Heart right ventricle (tissue), 16 donors: ENCODE measurements around the gene VPS37D. TPM values are rescaled to one million over a fixed set of nuclear protein-coding genes. Genes with fewer than 3 reads are reported as not detected.
A peak's percentile ranks its signal among the peaks of the same experiment; 100 is the strongest.

Experiments used
- ATAC-seq, 8 donors: fragments of 200-7000 bp; cut with Tn5 transposase; one replicate each; pipeline ENCODE4 v1.9.1; 2020; ENCODE audit warnings: mild to moderate bottlenecking in 8 of 8, moderate library complexity in 8 of 8, moderate number of reproducible peaks in 1 of 8
- DNase-seq, 2 donors: peaks; one replicate each; pipeline ENCODE4 v3.0.0-alpha.2; 2020
- H3K27ac ChIP-seq, 10 donors: fragments of 200-600 bp; sonication (generic) in 2 of 10; one replicate each; pipeline versions ENCODE4 v1.5.0 to v1.8.0; 2020 to 2022; ENCODE audit warnings: mild to moderate bottlenecking in 3 of 10
- H3K27me3 ChIP-seq, 7 donors: fragments of 200-600 bp; one replicate each; pipeline ENCODE4 v1.8.0; 2021 to 2022; ENCODE audit warnings: mild to moderate bottlenecking in 2 of 7
- H3K36me3 ChIP-seq, 9 donors: fragments of 200-600 bp; sonication (generic) in 1 of 9; one replicate each; pipeline versions ENCODE4 v1.5.0 to v1.8.0; 2020 to 2022; ENCODE audit warnings: mild to moderate bottlenecking in 2 of 9
- H3K4me1 ChIP-seq, 9 donors: fragments of 200-600 bp; sonication (generic) in 1 of 9; one replicate each; pipeline versions ENCODE4 v1.5.0 to v1.8.0; 2020 to 2022; ENCODE audit warnings: mild to moderate bottlenecking in 4 of 9
- H3K4me3 ChIP-seq, 10 donors: fragments of 200-600 bp; sonication (generic) in 2 of 10; one replicate each; pipeline versions ENCODE4 v1.5.0 to v1.8.0; 2020 to 2022; ENCODE audit warnings: mild to moderate bottlenecking in 7 of 10, moderate library complexity in 2 of 10
- H3K9me3 ChIP-seq, 11 donors: fragments of 200-600 bp in 10 of 11; sonication (generic) in 2 of 11; one replicate each; pipeline versions ENCODE4 v1.5.0 to v1.8.0; 2013 to 2022; ENCODE audit warnings: mild to moderate bottlenecking in 2 of 11, control low read depth in 1 of 11, moderate library complexity in 1 of 11
- CTCF ChIP-seq, 9 donors: fragments of 200-600 bp; sonication (generic) in 2 of 9; IDR thresholded peaks; one replicate each; pipeline versions ENCODE4 v1.5.0 to v1.8.0; 2021 to 2022; ENCODE audit warnings: antibody characterized with exemption in 9 of 9, mild to moderate bottlenecking in 5 of 9, moderate library complexity in 1 of 9
- WGBS, 2 donors: extraction: QIAGEN DNeasy Blood & Tissue Kit; methylation state at CpG; one replicate each; pipeline ENCODE4 v1.1.7; 2013; ENCODE audit warnings: inconsistent platforms in 1 of 2; 5-methylcytosine and 5-hydroxymethylcytosine counted together
- intact Hi-C, 10 donors: fragments of 100-400 bp; cut with DNase I; formaldehyde crosslinking; loops; one replicate each; pipeline versions ENCODE4 v1.11.1 to v1.14.2; 2022
- microRNA-seq, 2 donors: library from miRNA; unstranded; fragments of <30 nt; microRNA quantifications; one replicate each; pipeline ENCODE4 v1.2.0, GENCODE V29; 2021
- polyA plus RNA-seq, 2 donors: library from polyadenylated mRNA; stranded (reverse); fragments of 200-250 nt; gene quantifications; one replicate each; pipeline ENCODE4 v1.2.3, GENCODE V29; 2013
- total RNA-seq, 10 donors: library from RNA; stranded (reverse); fragmentation: NEBNext Ultra II Directional in 3 of 10; extraction: Animal tissue kit (Norgen Biotek cat#: 25700) in 3 of 10; gene quantifications; one replicate each; pipeline versions ENCODE4 v1.2.1 to v1.2.4, GENCODE V29; 2021 to 2023
- donor health status: Arrhythmogenic right ventricular cardiomyopathy.
- donor health status: ischemic (EF 13 %, LVEDD 7.1; RV severe dilation, severe dysfunction).
- donor health status: healthy with polysubstance abuse.
- donor health status: DM: no; HTN: yes; CAD: no.
- donor health status: DM: no; HTN: no; CAD: no.
- donor health status: ischemic (EF 25% LVEDD 6.9; RV normal size, moderate dysfunction).
- donor health status: ischemic (EF 25% LVEDD 5.7; RV mildly dilated, moderate dysfunction).
- donor health status: healthy.
- donor health status: DM: yes; HTN: yes; CAD: no.
- donor health status: Ischemic cardiomyopathy.
- donor health status: ischemic (EF 35%, LVEDD 5.7; RV mildly dilated, moderate dysfunction).
- donor health status: nonischemic (EF 11% LVEDD 7.7; RV severe dilation, severe dysfunction).
- donor health status: DM: yes; HTN: yes; CAD: no.
- donor health status: PGD.
- donor health status: ischemic (EF 29% LVEDD 5.4; RV normal size, mild dysfunction).
- donor health status: nonischemic (EF 23%, LVEDD 6.1; RV moderate dilation, normal function).

The VPS37D gene
- total and polyA plus RNA-seq, 12 donors = 1.1 to 3.6 (median 2.1) TPM

- ATAC-seq (peak; percentile 21 to 89 (median 82)), DNase-seq (peak; percentile 72 to 78)
- intact Hi-C loops = loop anchor here in 1 of 10 donors (10.0 kb wide), 1 partner anchor 57 kb away; the partner anchor contains the start of gene VPS37D
- H3K36me3 ChIP-seq = no peaks in the 10 kb centered on the region
- H3K4me1 ChIP-seq = peaks cover 0 to 44% (median 24%) of the 10 kb centered on the region in 9 donors
- H3K4me3 ChIP-seq = no peak overlapping the region
- peaks cover 0 to 52% (median 6%) of the 10 kb centered on the region in 7 donors for H3K27me3 ChIP-seq
- H3K9me3 ChIP-seq = no peaks in the 10 kb centered on the region
- H3K27ac ChIP-seq = peak overlapping the region in 7 of 10 donors; percentile 15 to 63 (median 25)
- 45 to 56% methylated on average over 3 of the region's 3 CpGs for WGBS, 2 donors
- no peak for TF ChIP-seq CTCF (IDR thresholded peaks at IDR 0.05)
These were observed 53.8 kb downstream of the VPS37D start for GRCh38 chr7:73721377-73721817.

Small RNA genes within 50 kb of the gene (microRNA-seq; reads per million reads assigned to microRNA genes)
- 0 reads per million in 2 donors for gene MIR4284

Other genes with a start within 250 kb of the VPS37D start
- under 1 TPM in 5 of 10 donors, not detected in 5; 0.13 to 0.41 (median 0.15) TPM for gene FZD9, start 234.1 kb upstream of the VPS37D start, total RNA-seq
- under 1 TPM; 0.15 to 0.45 TPM for gene FZD9, start 234.1 kb upstream of the VPS37D start, polyA plus RNA-seq
- 10 to 100 TPM; 34.0 to 49.9 (median 41.5) TPM for gene BAZ1B, start 145.5 kb upstream of the VPS37D start, total RNA-seq
- 10 to 100 TPM; 11.7 to 17.2 TPM for gene BAZ1B, start 145.5 kb upstream of the VPS37D start, polyA plus RNA-seq
- gene BCL7B, start 110.1 kb upstream of the VPS37D start, total RNA-seq = 10 to 100 TPM; 65.1 to 85.8 (median 73.9) TPM
- 10 to 100 TPM; 64.9 to 65.5 TPM for gene BCL7B, start 110.1 kb upstream of the VPS37D start, polyA plus RNA-seq
- 10 to 100 TPM in 7 of 10 donors, 1 to 10 TPM in 3; 7.7 to 20.6 (median 10.4) TPM for gene TBL2, start 89.3 kb upstream of the VPS37D start, total RNA-seq
- gene TBL2, start 89.3 kb upstream of the VPS37D start, polyA plus RNA-seq = 10 to 100 TPM in 1 of 2 donors, 1 to 10 TPM in 1; 6.9 to 22.1 TPM
- gene MLXIPL, start 43.3 kb upstream of the VPS37D start, total RNA-seq = 1 to 10 TPM in 5 of 10 donors, under 1 TPM in 3, not detected in 2; 0.28 to 8.5 (median 1.9) TPM
- 10 to 100 TPM in 1 of 2 donors, 1 to 10 TPM in 1; 2.8 to 22.8 TPM for gene MLXIPL, start 43.3 kb upstream of the VPS37D start, polyA plus RNA-seq
- 10 to 100 TPM; 12.1 to 20.8 (median 15.8) TPM for gene DNAJC30, start 15.6 kb downstream of the VPS37D start, total RNA-seq
- 1 to 10 TPM; 9.1 TPM for gene DNAJC30, start 15.6 kb downstream of the VPS37D start, polyA plus RNA-seq
- gene BUD23, start 15.8 kb downstream of the VPS37D start, total RNA-seq = 10 to 100 TPM; 63.4 to 89.9 (median 66.8) TPM
- gene BUD23, start 15.8 kb downstream of the VPS37D start, polyA plus RNA-seq = 100 to 1,000 TPM; 123 to 134 TPM
- gene STX1A, start 51.8 kb downstream of the VPS37D start, total RNA-seq = 1 to 10 TPM in 9 of 10 donors, under 1 TPM in 1; 0.88 to 2.7 (median 1.8) TPM
- gene STX1A, start 51.8 kb downstream of the VPS37D start, polyA plus RNA-seq = 1 to 10 TPM; 2.5 to 3.4 TPM
- gene ABHD11, start 71.0 kb downstream of the VPS37D start, total RNA-seq = 10 to 100 TPM; 20.0 to 36.8 (median 29.6) TPM
- gene ABHD11, start 71.0 kb downstream of the VPS37D start, polyA plus RNA-seq = 10 to 100 TPM; 26.8 to 36.6 TPM
- gene CLDN3, start 102.4 kb downstream of the VPS37D start, total RNA-seq = not detected
- gene CLDN3, start 102.4 kb downstream of the VPS37D start, polyA plus RNA-seq = not detected
- under 1 TPM in 2 of 10 donors, not detected in 8; 0.14 to 0.30 TPM for gene CLDN4, start 163.2 kb downstream of the VPS37D start, total RNA-seq
- under 1 TPM in 1 of 2 donors, not detected in 1; 0.03 TPM for gene CLDN4, start 163.2 kb downstream of the VPS37D start, polyA plus RNA-seq
- 1 to 10 TPM in 1 of 10 donors, under 1 TPM in 7, not detected in 2; 0.31 to 1.3 (median 0.47) TPM for gene METTL27, start 174.7 kb downstream of the VPS37D start, total RNA-seq
- gene METTL27, start 174.7 kb downstream of the VPS37D start, polyA plus RNA-seq = under 1 TPM in 1 of 2 donors, not detected in 1; 0.16 TPM
- gene TMEM270, start 193.3 kb downstream of the VPS37D start, total RNA-seq = not detected
- not detected for gene TMEM270, start 193.3 kb downstream of the VPS37D start, polyA plus RNA-seq